Measurements from ENCODE around the gene TSEN2. TPM values are rescaled to one million over a fixed set of nuclear protein-coding genes. Genes with fewer than 3 reads are reported as not detected.

The TSEN2 gene
- total and polyA plus RNA-seq, 2 of the 13 experiments (the other 11 are each of a cell fraction or from before 2014, with no cell fraction given): 11.0 to 17.3 TPM

GRCh38 chr3:12556690-12557472, 72.6 kb downstream of the TSEN2 start, which contains the start of gene MKRN2 (continued):
- peak; percentile 79 for TF ChIP-seq ZNF546 (CRISPR knock-in tag; conservative IDR thresholded peaks at IDR 0.05)
- TF ChIP-seq ZNF782 (CRISPR knock-in tag; IDR thresholded peaks at IDR 0.05; ENCODE audit: borderline replicate concordance): 0 out of 2 replicates have a peak, but pooled peaks have one; percentile 63
- TF ChIP-seq ZKSCAN1 (IDR thresholded peaks at IDR 0.05; ENCODE audit: low read length): 0 out of 2 replicates have a peak, but pooled peaks have one; percentile 34
- no peak for TF ChIP-seq ZNF562 (CRISPR knock-in tag; IDR thresholded peaks at IDR 0.05; ENCODE audit: borderline replicate concordance)
- peak; percentile 44 for TF ChIP-seq FOXP4 (CRISPR knock-in tag; IDR thresholded peaks at IDR 0.05)
- no peak for TF ChIP-seq ZNF775 (CRISPR knock-in tag; IDR thresholded peaks at IDR 0.05; ENCODE audit: borderline replicate concordance)
- TF ChIP-seq SP2 (CRISPR knock-in tag; IDR thresholded peaks at IDR 0.05): no peak
- TF ChIP-seq BORCS8-MEF2B (CRISPR knock-in tag; IDR thresholded peaks at IDR 0.05): peak; percentile 71; the same call in 1 of the 2 replicates
- TF ChIP-seq NONO (IDR thresholded peaks at IDR 0.05): no peak
- TF ChIP-seq NONO (CRISPR knock-in tag; conservative IDR thresholded peaks at IDR 0.05): peak; percentile 56; the same call in 1 of the 2 replicates
- TF ChIP-seq LRRFIP1 (CRISPR knock-in tag; conservative IDR thresholded peaks at IDR 0.05): no peak
- peak; percentile 66; the same call in 1 of the 2 replicates for TF ChIP-seq ZNF446 (CRISPR knock-in tag; IDR thresholded peaks at IDR 0.05)
- TF ChIP-seq ZNF891 (CRISPR knock-in tag; IDR thresholded peaks at IDR 0.05): peak; percentile 91; the same call in 1 of the 2 replicates
- TF ChIP-seq ERF (CRISPR knock-in tag; IDR thresholded peaks at IDR 0.05): peak; percentile 84; the same call in 1 of the 2 replicates
- TF ChIP-seq TBX3 (IDR thresholded peaks at IDR 0.05; ENCODE audit: borderline replicate concordance): no peak
- peak; percentile 97 for TF ChIP-seq UBTF (CRISPR knock-in tag; IDR thresholded peaks at IDR 0.05)
- no peak for TF ChIP-seq RAD51 (IDR thresholded peaks at IDR 0.05; ENCODE audit: borderline replicate concordance)
- peak; percentile 27; the same call in 1 of the 2 replicates for TF ChIP-seq ARNTL (CRISPR knock-in tag; IDR thresholded peaks at IDR 0.05)
- TF ChIP-seq EHMT2 (IDR thresholded peaks at IDR 0.05; ENCODE audit: borderline replicate concordance, low read depth, low read length): no peak
- 0 out of 2 replicates have a peak, but pooled peaks have one; percentile 46 for TF ChIP-seq ZNF235 (CRISPR knock-in tag; IDR thresholded peaks at IDR 0.05; ENCODE audit: borderline replicate concordance)
- peak; percentile 88 for TF ChIP-seq ZBTB2 (CRISPR knock-in tag; IDR thresholded peaks at IDR 0.05; ENCODE audit: low read depth)
